Measurements from ENCODE around the gene SMIM36.
"Not testable (repeated sequence)": the region's sequence is repeated elsewhere in the genome, so short reads cannot be mapped to it uniquely, and the experiment has no call there.

Gene SMIM36

DNA sequence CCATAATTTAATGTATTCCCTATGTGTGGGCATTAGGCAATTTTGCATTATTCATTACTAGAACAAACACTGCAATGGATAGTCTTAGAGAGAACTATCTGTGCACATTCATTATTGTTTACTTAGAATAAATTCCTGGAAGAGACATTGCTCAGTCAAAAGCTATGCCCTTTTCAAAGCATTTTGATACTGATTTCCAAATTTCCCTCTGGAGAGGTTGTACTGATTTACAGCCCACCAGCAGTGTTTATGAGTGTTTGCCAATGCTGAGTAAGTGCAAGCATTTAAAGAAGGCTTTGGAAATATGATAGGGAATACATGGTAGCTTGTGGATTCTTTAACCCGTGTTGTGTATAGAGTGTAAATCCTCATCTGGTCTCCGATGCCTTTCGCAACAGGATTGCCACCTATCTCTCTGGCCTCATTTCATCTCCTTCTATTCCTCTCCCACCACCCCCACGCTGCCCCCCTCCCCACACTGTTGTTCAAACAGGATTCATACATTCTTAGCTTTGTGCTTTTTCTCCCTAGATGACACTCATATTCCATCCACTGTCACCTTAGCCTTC lies 56.3 kb downstream of the SMIM36 start:
- no peak for DNase-seq (ENCODE audit: low spot score)

- peak; percentile 67 for DNase-seq (ENCODE audit: low spot score)
These were observed 57.3 kb downstream of the SMIM36 start for GRCh38 chr17:55453839-55454557.

DNA sequence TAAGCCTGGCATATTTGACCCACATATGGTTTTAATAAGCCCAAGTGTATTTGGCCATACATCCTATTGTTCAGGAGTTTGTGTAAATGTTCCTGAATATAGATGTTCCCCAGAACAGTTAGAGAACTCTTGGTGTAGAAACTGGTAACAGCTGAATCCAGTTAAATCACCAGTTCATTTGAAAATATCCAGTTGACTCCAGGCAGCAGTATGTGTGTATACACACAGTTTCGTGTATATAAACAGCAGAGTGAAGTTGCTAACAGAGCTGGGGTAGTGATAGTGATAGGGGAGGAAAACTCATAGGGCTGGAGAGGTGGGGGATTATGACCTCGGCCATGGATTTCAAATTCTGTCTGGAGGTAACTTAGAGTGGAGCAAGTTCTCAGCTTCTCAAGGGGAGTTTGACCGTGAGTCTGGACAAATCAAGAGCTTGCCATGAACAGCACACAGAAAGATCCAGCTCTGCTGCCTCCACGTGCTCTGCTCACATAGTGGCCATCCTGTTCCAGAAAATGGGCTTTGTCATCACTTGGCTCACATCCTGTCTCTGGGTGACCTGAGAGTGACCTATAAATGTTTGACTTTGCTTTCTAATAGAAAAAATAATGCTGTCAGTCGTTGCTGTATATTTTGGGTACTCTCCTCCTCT lies 59.0 kb downstream of the SMIM36 start:
- no peak for DNase-seq (ENCODE audit: low spot score)

DNA sequence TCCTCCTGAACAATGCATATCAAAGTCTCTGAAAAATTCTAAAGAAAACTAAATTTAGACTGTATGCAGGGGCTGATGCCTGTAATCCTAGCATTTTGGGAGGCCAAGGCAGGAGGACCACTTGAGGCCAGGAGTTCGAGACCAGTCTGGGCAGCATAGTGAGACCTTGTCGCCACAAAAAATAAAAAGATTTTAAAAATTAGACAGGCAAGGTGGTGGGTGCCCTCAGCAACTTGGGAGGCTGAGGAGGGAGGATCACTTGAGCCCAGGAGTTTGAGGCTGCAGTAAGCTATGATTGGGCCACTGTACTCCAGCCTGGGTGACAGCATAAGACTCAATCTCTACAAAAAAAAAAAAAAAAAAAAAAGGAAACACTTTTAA lies 59.5 kb downstream of the SMIM36 start:
- DNase-seq (ENCODE audit: low spot score), result no peak

DNA sequence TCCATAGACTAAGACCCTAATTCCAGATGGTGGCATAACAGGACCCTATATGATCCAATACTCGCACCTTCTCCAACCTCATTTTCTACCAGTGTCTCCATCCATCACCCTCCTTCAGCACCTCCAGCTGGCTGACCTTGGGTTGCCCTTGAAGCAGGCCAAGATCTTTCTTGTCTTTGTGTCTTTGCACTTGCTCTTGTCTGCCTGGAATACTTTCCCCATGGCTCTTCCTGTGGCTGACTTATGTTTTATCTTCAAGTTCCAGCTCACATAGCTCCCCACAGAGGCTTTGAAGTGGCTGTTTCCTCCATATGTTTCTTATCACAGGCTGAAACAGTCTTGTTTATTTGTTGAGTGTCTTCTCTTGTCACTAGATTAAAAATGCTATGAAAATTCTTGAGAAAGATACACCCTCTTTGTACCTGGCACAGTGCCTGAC lies 60.0 kb downstream of the SMIM36 start:
- DNase-seq (ENCODE audit: low spot score), result no peak

DNA sequence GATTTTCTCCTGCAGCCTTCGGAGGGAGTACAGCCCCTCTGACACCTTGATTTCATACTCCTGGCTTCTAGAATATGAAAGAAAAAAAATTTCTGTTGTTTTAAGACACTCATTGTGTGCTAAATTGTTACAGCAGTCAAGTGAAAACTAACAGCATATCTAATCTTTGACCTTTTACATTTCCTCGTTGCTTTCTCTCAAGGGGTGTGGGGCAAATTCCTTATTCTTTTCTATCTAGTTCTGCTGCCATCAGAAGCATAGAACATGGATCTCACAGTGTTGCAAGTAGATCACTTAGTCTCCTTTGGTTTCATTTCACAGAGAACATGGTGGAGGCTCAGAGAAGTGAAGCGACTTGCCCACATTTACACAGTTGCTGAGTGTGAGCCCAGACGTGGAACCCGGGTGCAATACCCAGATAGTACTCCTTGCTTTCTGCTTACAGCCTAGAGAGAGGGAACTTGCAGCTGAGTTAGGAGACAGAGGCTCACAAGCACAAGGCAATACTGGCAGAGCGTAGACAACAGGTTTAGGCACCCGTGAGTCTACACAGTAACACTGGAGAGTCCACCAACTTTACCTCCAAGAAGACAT lies 60.9 kb downstream of the SMIM36 start:
- DNase-seq (ENCODE audit: low spot score), result no peak

DNA sequence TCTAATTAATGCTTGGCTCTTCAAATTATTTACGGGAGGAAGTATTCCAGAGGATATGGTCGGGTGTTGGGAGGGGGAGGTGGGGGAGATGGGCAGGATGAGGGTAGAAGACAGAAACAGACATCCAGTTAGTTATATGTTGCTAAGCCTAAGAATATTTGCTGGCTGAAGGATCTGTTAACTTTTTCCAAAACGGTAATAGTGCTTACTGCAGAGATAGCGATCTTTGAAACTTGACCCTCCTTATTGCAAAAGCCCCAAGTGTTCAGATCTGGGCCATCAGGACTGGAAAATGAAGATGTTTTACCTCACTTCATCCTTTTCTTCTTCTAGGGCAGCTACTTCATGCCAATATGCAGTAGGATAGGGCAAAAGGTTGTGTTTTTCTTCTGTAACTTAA lies 62.6 kb downstream of the SMIM36 start:
- no peak for DNase-seq (ENCODE audit: low spot score)

GRCh38 chr17:55446581-55447205 lies 64.6 kb downstream of the SMIM36 start:
- no peak for DNase-seq (ENCODE audit: low spot score)

- not testable (repeated sequence) for DNase-seq (ENCODE audit: low spot score)
These were observed 65.2 kb downstream of the SMIM36 start for GRCh38 chr17:55446004-55446403.

GRCh38 chr17:55444471-55445441 lies 66.5 kb downstream of the SMIM36 start:
- DNase-seq (ENCODE audit: low spot score), result peak; percentile 37

DNA sequence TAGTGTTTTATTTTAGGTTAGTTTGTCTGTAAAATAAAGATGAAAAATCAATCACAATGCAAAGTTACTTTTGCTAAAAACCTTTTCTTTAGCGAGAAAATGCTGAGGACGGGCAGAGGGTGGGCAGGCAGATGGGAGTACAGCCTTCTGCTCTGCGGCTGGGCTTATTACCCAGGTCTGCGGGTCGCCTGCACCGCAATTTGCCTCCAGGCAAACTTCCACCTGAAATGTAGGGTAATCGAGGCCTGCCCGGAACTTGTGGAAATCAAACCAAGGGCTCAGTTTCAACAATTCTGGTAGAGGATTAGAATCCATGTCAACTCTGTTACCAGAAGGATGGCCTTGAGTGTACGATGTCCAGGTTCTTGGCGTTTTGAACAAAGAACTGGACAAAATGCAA lies 67.3 kb downstream of the SMIM36 start:
- DNase-seq (ENCODE audit: low spot score), result no peak

DNA sequence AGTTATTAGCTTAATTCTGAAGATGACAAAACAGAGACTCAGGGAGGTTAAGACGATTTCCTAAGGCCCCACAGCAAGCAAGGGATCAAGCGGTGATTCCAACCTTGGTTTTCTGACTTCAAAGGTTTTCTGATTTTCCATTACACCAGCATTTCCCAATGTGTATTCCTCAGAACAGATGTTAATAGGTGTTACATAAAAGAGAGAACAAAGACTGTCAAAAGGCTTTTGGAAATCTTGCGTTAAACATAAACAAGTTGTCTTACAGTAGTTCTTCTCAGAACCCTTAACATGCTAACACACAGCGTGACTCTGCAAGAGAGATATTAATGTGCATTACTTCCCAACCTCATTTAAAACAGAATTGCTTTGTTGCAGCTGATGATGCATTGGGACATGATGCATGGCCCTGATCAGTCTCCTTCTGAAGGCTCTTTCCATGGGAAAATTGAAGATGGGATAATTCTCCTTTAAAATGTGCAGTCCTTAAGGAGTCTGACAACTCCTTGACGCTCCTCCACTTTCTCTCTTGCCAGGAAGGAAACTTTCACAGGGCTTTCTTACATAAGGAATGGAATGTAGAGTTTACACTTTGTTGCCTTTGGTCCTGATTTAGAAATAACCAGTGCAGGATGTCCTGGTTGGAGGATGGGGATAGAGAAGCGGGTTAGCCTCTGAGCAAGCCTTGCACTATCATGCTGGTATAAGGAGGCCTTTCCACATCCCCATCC lies 68.1 kb downstream of the SMIM36 start:
- DNase-seq (ENCODE audit: low spot score), result no peak

DNA sequence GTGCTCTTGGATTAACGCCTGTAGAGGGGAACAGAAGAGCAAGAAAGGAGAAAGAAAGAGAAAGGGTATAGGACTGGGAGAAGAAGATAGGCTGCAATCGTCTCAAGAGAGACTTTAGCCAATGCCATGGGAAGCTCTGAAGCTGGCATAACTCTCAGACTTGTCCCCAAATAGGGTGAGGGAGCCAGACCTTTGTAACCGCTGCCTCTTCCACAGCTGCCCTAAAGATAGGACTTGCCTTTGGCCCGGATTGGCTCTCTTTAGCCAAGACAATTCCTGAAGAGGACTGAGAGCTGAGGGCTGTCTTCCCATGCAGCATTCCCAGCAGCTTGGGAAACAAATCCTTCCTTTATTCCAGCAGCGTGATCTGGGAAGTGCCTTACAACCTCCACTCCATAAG lies 68.8 kb downstream of the SMIM36 start:
- DNase-seq (ENCODE audit: low spot score), result no peak

DNA sequence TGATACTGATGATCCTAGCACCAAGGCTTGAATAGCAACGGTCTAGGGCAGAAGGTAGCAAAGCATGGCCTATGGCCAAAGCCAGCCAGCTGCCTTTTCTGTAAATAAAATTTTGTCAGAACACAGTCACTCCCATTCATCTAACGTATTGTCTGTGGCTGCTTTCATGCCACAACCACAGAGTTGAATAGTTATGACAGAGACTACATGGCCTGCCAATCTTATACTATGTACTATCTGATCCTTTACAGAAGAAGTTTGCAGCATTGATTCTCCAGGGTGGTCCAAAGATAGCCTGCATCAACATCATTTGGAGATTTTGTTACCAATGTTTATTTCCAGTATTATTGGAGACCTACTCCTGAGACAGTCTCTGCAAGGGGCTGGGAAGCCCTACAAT lies 69.7 kb downstream of the SMIM36 start:
- DNase-seq (ENCODE audit: low spot score), result no peak

DNA sequence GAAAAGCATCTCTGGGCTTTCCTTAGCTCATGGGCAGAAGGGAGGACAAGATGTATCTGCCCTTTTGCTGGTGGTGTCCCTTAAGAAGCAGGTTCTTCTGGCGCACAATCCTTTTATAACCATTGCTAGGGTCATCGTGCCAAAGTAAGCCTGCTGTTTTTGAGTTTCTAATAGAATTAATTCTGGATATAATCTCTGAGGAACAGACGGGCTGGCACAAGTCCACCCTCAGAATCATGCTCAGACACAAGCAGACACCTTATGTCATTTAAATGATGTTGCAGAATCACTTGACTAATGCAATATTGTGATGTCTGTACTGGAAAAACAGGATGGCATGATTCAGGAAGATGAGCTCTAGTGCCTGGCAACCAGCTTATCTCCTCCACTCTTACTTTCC lies 70.9 kb downstream of the SMIM36 start:
- DNase-seq (ENCODE audit: low spot score), result no peak

GRCh38 chr17:55437159-55437605 lies 74.1 kb downstream of the SMIM36 start:
- DNase-seq (ENCODE audit: low spot score), result peak; percentile 65

GRCh38 chr17:55436224-55437158 lies 74.8 kb downstream of the SMIM36 start:
- DNase-seq (ENCODE audit: low spot score), result no peak

- no peak for DNase-seq (ENCODE audit: low spot score)
These were observed 75.8 kb downstream of the SMIM36 start for GRCh38 chr17:55435408-55435807.

DNA sequence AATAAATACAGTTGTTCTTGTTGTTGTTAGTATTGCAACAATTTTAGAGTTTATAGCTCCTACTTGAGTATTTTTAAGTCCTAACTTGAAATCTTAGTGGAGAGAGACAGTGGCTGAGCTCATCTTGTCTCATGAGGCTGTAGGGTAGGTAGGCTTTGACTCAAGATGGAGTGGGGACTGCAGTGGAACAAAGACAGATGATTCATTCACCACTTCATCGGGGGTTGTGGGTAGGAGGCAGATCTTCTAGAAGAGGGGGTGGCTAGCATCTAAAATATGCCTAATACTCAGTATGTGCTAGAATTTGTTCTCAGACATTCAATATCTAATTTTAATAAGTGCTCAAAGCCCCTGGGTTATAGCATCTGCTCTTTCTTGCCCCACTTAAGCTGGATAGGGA lies 76.5 kb downstream of the SMIM36 start:
- DNase-seq (ENCODE audit: low spot score), result no peak

Data from pons (tissue), 1 donor.